HG02884 (cell line): ENCODE measurements around the gene FXR2.
"Not testable (repeated sequence)": the region's sequence is repeated elsewhere in the genome, so short reads cannot be mapped to it uniquely, and the experiment has no call there.

Source experiments
- ATAC-seq: cut with Tn5 transposase; IDR thresholded peaks from one replicate; pipeline ENCODE4 v1.9.1; 2021; ENCODE audit warnings: mild to moderate bottlenecking, moderate library complexity; ENCODE audit not compliant: unreplicated experiment

FXR2 gene

DNA sequence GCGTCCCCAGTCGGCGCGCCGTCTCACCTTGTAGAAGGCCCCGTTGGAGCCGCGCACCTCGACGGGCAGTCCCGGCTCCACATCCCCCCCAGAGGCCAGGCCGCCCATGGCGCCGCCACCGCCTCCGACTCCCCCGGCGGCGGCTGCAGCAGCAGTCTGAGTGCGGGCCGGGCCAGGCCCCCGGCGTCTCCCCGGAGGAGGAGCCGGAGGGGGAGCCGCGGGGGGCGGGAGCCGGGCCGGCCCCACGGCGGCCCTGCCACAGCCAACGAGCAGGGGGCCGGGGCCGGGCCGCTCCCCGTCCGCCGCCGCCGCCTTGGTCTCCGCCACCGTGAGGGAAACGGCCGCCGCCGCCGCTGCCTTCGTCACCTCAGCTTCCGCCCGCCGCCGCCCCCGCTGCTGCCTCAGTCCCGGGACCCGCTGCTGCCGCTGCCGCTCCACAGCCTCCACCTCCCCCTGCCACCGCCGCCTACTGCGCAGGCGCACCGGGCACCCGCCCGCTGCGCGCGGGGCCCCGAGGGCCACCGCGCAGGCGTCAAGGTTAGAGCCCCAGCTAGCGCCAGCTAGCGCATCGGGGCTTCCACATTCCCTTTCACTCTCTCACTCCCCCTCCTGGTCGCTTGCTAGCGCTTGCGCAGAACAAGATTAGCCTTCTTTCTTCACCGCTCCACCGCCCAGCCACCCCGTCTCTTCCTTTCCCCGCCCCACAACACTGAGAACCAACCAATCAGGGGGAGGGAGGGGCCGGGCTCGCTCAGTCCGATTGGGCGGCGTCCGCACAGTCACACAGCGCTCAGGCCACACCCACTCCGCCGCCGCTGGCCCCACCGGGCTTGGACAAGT is at the start of gene FXR2:
FXR2 (minus strand) TSS at position 473 of the 840 bp plus-strand sequence; CDS start at position 108, 365 bp downstream.
- ATAC-seq, result peak; percentile 69

- ATAC-seq, result no peak
These were observed 42.4 kb upstream of the FXR2 start for GRCh38 chr17:7656958-7657609.

- ATAC-seq, result no peak
These were observed 40.8 kb upstream of the FXR2 start for GRCh38 chr17:7655541-7655840.

DNA sequence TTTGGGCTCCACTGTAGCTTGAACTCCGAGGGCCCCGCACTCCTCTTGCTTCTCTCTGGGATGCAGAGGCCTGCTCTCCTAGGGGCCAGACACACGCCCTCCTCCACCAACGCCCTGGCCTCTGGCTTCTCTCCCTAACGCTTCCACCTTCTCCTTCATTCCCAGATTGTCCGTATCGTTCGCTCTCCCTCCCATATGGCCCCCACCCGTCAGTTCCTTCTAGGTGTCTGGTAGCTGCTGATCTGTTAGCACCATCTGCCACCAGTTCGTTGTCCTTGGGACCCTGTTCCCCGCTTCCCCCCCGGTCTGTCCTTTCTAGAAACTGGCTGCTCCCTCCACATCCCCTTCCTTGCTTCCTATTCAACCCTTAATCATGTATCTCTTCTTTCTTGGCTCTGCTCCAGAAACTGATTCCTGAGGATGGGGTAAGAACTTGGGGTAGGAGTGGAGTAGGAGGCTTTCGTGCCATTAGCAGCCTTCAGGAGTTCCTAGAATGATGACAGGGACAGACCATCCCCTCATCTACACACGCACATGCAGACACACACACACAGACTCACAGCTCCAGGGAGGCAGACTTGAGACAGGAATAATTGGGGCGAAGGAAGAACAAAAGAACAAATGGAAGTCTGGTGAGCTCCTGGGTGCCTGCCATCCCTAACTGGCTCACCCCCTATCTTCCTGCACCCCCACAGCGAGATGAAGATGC is 40.3 kb upstream of the FXR2 start:
- no peak for ATAC-seq

DNA sequence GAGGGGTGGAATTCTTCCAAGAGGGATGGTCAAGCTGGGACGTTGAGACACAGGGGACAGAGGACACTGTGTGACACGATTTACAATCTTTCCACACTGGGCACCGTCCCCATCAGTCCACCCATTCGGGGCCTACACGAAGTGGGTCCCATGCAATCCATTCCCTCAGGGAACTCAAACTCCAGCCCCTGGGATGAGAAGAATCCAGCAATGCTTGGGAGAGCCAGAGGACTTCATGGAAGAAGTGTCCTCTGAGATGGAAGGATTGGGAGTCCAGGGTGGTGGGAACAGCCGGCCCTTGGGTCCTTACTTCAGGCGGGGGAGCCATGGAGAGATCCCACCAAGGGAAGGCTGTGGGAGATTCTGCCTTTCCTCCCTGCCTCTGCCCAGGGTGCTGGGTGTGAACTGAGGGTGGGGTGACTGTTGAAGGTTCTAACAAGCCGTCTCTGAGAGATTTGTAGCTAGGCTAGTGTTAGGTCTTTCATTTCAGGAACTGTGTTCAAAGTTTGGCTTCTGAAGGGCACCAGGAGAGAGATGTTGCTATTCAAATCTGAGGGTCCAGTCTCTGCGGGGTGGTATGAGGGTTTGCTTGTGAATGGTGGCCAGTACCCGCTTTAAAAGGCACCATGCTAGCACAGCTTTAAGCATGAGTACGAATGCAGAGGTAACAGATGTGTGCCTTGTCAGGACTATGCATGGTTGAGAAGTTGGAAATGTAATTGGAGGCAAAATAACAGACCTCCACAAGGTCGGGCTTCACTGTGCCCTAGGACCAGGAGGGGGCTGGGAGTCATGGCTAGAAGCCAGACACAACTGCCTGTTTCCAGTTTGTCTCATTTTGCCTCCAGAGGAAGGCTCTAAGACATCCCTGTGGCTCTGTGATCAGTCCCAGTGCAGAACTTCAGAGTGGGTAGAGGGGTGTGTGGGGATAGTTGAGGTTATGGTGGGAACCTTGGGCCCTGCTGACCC is 38.0 kb upstream of the FXR2 start:
- ATAC-seq, result no peak

GRCh38 chr17:7651665-7652387 is 37.1 kb upstream of the FXR2 start:
- no peak for ATAC-seq

DNA sequence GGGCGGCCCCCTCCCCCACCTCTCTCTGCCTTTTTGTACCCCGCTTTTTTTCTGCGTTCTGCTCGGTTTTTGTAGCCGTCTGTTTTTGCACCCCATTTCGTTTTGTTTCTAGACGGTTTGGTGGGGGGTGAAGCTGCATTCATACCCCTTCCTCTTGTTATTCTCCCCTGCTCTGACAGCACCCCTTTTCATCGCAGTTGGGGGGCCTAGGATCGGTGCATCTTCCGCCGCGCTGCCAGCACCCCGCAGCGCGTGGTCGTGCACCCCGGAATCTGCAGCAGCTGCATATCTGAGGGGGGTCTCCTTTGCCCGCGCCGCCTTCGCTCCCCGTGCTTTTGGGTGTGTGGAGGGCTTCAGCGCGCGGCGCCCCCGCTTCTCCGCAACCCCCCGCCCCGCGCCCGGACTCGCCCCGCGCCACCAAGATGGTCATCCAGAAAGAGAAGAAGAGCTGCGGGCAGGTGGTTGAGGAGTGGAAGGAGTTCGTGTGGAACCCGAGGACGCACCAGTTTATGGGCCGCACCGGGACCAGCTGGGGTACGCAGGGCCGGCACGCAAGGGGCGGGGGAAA is 36.5 kb upstream of the FXR2 start:
- ATAC-seq, result no peak

DNA sequence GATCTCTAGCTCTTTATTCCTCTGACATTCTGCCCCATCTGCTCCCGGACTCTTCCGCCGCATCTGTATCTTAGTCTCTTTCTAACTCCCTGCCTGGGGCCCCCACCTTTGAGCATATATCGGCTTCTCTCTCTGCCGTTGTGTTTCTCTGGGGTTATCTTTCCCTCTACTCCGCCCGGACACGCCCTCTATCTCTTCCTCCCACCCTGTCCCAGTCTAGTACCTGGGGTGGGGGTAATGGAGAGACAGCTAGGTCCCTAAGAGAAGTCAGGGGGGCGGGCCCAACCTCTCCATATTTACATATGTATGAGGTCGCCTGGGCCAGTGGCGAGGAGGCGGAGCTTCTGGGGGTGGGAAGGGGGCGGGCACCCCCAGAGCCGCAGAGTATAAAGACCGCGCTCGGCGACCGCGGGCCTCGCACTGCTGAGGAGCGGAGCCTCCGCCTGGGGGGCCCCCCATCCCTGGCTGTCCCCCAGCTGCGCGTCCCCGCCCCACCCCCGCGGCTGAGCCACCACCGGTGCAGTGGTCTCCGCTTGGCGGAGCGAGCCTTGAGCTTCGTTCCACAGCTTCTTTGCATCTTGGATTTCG is 35.9 kb upstream of the FXR2 start, which contains the start of gene ATP1B2:
ATP1B2 (plus strand) TSS at position 418 of the 588 bp plus-strand sequence. CDS start 593 bp downstream, outside the sequence.
- ATAC-seq, result no peak

DNA sequence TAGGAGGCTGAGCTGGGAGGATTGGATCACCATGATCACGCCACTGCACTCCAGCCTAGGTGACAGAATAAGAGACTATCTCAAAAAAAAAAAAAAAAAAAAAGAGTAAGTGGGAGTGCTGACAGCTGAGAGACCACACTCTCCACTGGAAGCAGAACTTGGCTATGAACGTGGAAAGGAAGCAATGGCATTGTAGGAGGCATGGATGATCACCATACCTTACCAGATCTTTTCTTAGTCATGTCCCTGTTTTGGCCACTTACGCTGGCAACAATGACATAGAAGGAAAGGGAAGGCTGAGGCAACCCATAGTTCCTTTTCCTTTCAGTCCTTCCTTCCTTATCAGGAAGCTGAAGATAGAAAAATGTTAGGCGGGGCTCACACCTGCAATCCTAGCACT is 32.3 kb upstream of the FXR2 start:
- ATAC-seq, result no peak

GRCh38 chr17:7646457-7646856 is 31.8 kb upstream of the FXR2 start:
- no peak for ATAC-seq

- ATAC-seq, result no peak
These were observed 30.1 kb upstream of the FXR2 start for GRCh38 chr17:7644775-7645174.

DNA sequence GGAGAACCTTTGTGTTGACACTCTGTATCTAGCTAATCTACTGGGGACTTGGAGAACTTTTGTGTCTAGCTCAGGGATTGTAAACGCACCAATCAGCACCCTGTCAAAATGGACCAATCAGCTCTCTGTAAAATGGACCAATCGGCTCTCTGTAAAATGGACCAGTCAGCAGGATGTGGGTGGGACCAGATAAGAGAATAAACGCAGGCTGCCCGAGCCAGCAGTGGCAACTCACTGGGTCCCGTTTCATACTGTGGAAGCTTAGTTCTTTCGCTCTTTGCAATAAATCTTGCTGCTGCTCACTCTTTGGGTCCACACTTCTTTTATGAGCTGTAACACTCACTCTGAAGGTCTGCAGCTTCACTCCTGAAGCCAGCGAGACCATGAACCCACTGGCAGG is 26.9 kb upstream of the FXR2 start:
- not testable (repeated sequence) for ATAC-seq

GRCh38 chr17:7640783-7641182 is 26.1 kb upstream of the FXR2 start:
- ATAC-seq, result no peak

- no peak for ATAC-seq
These were observed 21.5 kb upstream of the FXR2 start for GRCh38 chr17:7636163-7636562.

DNA sequence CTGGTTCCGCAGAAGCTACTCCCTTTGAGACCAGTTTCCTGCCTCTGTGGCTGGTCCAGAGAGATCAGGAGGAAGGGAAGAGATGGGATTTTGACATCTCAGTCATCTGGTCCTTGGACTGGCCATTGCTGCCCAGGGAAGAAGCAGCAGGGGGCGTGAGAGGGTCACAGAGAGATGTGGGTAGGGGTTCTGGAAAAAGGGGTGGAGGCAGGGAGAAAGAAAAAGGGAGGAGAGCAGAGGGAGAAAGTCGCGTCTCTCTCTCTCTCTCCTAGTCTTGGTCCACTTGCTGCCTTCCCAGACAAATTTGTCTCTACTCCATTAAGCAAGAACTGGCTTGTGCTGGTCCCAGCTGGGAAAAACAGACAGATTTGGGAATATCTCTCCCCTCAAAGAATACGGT is 19.7 kb upstream of the FXR2 start:
- ATAC-seq, result no peak

- ATAC-seq, result no peak
These were observed 18.4 kb upstream of the FXR2 start for GRCh38 chr17:7633093-7633492.

- ATAC-seq, result no peak
These were observed 17.8 kb upstream of the FXR2 start for GRCh38 chr17:7632492-7632894.

DNA sequence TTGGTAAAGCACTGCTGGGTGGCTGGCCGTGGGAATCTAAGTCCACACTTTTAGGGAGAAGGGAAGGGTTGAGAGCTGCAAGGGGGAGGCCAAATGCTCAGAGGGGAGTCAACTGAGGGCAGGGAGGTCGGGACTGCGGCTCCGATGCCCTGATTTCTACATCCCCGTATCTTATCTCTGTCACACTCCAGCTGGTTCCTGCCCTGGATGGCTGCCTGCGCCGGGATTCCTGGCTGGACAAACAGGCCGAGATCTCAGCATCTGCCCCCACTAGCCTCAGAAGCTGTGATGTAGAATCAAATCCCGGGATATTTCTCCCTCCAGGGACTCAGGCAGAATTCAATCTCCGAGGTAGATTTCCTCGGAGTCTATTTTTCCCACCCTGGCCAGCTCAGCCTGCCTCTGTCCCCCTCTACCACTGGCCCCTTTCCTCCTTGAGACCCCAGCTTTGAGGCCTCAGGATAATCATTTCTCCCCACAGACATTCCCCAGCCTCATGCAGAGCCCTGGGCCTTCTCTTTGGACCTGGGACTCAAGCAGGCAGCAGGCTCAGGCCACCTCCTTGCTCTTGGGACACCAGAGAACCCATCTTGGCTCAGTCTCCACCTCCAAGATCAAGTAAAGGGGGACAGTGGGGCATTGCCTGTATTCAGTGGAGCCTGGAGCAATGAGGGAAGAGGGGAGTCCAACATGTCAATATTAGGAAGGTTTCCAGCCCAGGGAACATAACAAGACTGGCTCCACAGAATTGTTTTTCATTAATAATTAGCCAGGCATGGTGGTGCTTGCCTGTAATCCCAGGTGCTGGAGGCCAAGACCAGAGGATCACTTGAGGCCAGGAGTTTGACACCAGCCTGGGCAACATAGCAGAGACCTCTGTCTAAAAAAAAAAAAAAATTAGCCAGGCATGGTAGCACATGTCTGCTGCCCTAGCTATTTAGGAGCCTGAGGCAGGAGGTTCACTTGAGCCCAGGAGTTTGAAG is 17.0 kb upstream of the FXR2 start:
- no peak for ATAC-seq
